Lower leg skin (tissue), 3 donors: ENCODE results near the gene CTSO.

Source experiments
- CTCF ChIP-seq, 3 donors: fragments of 450-650 bp; IDR thresholded peaks; one replicate each; pipeline ENCODE4 v1.5.1; 2016; ENCODE audit warnings: antibody characterized with exemption in 3 of 3, mild to moderate bottlenecking in 3 of 3, moderate library complexity in 2 of 3
- POLR2A ChIP-seq, 2 donors: fragments of 450-650 bp; IDR thresholded peaks; one replicate each; pipeline ENCODE4 v1.6.1; 2016 to 2017; ENCODE audit warnings: antibody characterized with exemption in 2 of 2, mild to moderate bottlenecking in 1 of 2, moderate library complexity in 1 of 2

GRCh38 chr4:155887847-155888570 is 65.7 kb downstream of the CTSO start:
- TF ChIP-seq CTCF (IDR thresholded peaks at IDR 0.05) (no peak), POLR2A (IDR thresholded peaks at IDR 0.05) (no peak)
